ENCODE measurements around the gene PISD. TPM values are rescaled to one million over a fixed set of nuclear protein-coding genes. Genes with fewer than 3 reads are reported as not detected.

The PISD gene
- total and polyA plus RNA-seq, 8 donors, result 10.3 to 99.8 (median 24.7) TPM

DNA sequence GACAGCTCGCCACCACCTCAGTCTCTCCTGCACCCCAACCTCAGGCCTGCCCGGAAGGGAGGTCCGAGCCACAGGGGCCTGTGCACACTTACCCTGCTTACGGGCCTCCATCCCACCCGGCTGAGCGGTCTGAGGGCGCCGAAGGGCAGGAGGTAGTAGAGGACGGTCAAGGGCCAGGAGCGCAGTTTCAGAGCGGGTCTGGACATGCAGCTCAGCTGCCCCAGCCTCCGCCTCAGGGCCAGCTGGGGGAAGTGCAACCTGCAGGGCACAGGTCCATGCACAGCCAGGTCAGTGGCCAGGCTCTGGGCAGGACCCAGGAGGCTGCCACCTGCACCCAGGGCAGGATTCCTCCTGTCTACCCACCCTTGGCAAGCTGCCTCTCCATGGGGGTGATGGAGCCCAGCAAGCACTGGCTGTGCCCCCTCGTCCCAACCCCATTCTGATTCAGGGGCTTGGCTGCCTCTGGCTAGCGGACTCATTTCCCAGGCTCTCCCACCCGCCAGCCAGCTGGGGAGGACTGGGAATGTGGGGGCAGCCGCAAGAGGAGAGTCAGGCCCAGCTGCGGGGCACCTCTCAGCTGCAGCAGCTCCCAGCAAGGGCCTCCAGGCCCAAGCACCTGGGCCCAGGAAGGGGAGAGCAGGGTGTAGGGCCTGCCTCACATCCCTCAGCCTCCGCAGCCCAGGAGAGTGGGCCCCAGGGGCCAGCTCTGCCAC, 38.3 kb downstream of the PISD start:
- WGBS, 5 donors, result 90 to 97% (median 96%) methylated on average over 15 to 18 of the region's 18 CpGs
- TF ChIP-seq POLR2A (IDR thresholded peaks at IDR 0.05), result no peak
- TF ChIP-seq EP300 (IDR thresholded peaks at IDR 0.05), result no peak
- TF ChIP-seq, protein P1, sequence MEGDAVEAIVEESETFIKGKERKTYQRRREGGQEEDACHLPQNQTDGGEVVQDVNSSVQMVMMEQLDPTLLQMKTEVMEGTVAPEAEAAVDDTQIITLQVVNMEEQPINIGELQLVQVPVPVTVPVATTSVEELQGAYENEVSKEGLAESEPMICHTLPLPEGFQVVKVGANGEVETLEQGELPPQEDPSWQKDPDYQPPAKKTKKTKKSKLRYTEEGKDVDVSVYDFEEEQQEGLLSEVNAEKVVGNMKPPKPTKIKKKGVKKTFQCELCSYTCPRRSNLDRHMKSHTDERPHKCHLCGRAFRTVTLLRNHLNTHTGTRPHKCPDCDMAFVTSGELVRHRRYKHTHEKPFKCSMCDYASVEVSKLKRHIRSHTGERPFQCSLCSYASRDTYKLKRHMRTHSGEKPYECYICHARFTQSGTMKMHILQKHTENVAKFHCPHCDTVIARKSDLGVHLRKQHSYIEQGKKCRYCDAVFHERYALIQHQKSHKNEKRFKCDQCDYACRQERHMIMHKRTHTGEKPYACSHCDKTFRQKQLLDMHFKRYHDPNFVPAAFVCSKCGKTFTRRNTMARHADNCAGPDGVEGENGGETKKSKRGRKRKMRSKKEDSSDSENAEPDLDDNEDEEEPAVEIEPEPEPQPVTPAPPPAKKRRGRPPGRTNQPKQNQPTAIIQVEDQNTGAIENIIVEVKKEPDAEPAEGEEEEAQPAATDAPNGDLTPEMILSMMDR (IDR thresholded peaks at IDR 0.05), result no peak
- TF ChIP-seq POLR2AphosphoS5 (IDR thresholded peaks at IDR 0.05), result no peak
- H3K4me1 ChIP-seq, result peaks cover 29 to 58% (median 37%) of the 10 kb centered on the region in 4 donors
- peaks cover 31 to 68% (median 51%) of the 10 kb centered on the region in 4 donors for H3K36me3 ChIP-seq
- H3K4me3 ChIP-seq, result no peak overlapping the region
- no peak for DNase-seq
- H3K27ac ChIP-seq, result no peak overlapping the region
- intact Hi-C loops (cut with DNase I; ENCODE audit: low total_unique reads), result no loop called here
- H3K27me3 ChIP-seq, result no peaks in the 10 kb centered on the region
- H3K9me3 ChIP-seq, result no peaks in the 10 kb centered on the region

DNA sequence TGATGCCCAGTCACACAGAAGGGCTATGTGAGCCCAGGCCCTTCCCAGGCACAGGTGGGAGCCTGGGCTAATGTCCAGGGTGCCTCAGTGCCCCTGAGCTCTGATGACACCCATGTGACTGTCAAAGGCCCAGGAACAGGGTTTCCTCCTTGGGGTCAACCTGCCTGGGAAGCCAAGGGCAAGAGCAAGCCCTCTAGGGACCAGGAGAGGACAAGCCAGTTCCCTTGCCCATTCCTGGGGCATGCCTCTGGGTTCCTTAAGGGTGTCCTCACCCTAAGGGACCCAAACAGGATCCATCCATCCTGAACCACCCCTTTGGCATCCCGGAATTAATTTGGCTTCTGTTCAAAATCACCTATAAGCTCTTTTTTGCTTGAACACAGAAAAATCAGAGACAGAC, 39.0 kb downstream of the PISD start:
- Histone ChIP-seq H3K4me3 (no peak overlapping the region), H3K4me1 (peaks cover 27 to 50% (median 33%) of the 10 kb centered on the region in 4 donors), H3K27me3 (no peaks in the 10 kb centered on the region), H3K36me3 (peaks cover 34 to 73% (median 59%) of the 10 kb centered on the region in 4 donors), H3K9me3 (no peaks in the 10 kb centered on the region), H3K27ac (peak overlapping the region in 1 of 5 donors; percentile 1)
- TF ChIP-seq EP300 (IDR thresholded peaks at IDR 0.05), result no peak
- TF ChIP-seq, protein P1 (IDR thresholded peaks at IDR 0.05), result no peak
- no peak for TF ChIP-seq POLR2A (IDR thresholded peaks at IDR 0.05)
- TF ChIP-seq POLR2AphosphoS5 (IDR thresholded peaks at IDR 0.05), result no peak
- no peak for DNase-seq
- intact Hi-C loops (cut with DNase I; ENCODE audit: low total_unique reads), result no loop called here
- WGBS, 5 donors, result 80 to 95% (median 87%) methylated on average over 1 of the region's 1 CpG

DNA sequence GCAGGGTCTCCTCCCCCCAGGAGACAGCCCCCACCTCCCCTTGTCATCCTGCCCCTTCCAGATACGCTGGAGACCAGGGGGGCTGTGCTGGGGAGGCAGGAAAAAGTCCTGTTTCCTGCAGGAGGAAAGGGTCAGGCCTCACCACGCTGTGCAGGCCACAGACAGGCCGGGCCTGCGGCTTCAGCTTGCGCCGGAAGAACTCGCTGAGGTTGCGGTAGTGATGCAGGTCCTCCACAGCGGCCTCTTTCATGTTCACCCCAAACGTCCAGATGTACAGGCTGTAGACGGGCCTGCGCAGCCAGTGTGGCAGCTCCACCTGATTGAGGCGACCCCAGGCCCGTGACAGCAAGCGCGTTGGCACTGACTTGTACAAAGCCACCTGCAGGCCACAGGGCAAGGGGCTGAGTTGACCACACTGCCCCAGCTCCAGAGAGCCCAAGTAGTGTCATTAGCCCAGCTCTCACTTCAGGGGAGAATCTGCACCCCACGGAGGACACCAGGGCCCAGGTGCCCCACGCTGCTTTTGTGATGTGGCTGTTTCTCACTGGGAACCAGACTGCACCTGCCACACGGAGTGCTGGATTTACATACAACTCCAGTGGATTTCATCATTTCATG, 40.4 kb downstream of the PISD start:
- H3K4me1 ChIP-seq, result peaks cover 13 to 41% (median 26%) of the 10 kb centered on the region in 4 donors
- H3K36me3 ChIP-seq, result peaks cover 40 to 83% (median 73%) of the 10 kb centered on the region in 4 donors
- DNase-seq, result no peak
- H3K27ac ChIP-seq, result no peak overlapping the region
- no peaks in the 10 kb centered on the region for H3K9me3 ChIP-seq
- no peaks in the 10 kb centered on the region for H3K27me3 ChIP-seq
- no peak overlapping the region for H3K4me3 ChIP-seq
- TF ChIP-seq POLR2AphosphoS5 (IDR thresholded peaks at IDR 0.05) (no peak), EP300 (IDR thresholded peaks at IDR 0.05) (no peak), POLR2A (IDR thresholded peaks at IDR 0.05) (no peak)
- TF ChIP-seq, protein P1 (IDR thresholded peaks at IDR 0.05), result no peak
- intact Hi-C loops (cut with DNase I; ENCODE audit: low total_unique reads), result no loop called here
- 86 to 90% (median 88%) methylated on average over 17 to 19 of the region's 19 CpGs for WGBS, 5 donors

DNA sequence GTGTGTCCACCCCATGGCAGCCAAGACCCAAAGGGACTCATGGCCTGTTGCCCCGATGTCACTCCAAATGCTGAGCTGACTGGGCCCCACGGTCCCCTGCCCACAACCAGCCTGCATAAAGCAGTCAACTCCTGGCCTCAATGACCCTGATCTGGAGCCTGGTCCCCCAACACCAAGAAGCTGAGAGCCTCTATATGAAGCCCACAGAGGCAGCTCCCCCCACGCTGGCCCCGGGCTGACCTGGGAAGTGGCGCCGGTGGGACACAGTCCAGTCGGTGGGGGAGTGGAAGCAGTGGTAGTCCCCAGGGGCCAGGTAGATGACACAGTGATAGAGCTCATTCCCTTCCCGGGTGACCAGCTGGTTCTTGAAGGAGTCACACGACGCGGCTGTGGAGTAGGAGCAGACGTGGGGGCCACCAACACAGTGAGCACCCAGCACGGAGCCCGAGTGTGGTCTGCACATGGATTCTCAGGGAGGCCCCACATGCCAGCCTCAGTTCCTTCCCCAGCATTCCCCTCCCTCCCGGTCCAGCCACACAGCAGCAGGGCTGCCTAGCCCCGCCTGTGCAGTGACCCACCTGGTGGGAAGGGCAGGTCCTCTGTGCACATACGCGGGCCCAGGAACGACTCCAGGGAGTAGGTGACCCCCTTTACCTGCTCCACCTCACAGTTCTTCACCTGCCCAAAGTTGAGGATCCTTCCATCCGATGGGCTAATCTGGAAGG, 41.1 kb downstream of the PISD start:
- Histone ChIP-seq H3K4me1 (peaks cover 10 to 41% (median 26%) of the 10 kb centered on the region in 4 donors), H3K9me3 (no peaks in the 10 kb centered on the region), H3K27ac (no peak overlapping the region), H3K36me3 (peaks cover 40 to 83% (median 77%) of the 10 kb centered on the region in 4 donors), H3K4me3 (no peak overlapping the region), H3K27me3 (no peaks in the 10 kb centered on the region)
- DNase-seq, result no peak
- no peak for TF ChIP-seq POLR2A (IDR thresholded peaks at IDR 0.05)
- intact Hi-C loops (cut with DNase I; ENCODE audit: low total_unique reads), result no loop called here
- WGBS, 5 donors, result 83 to 90% (median 86%) methylated on average over 8 to 20 of the region's 20 CpGs

Data from stomach (tissue), 9 donors.